ENCODE results near the gene SYNGR1.

The SYNGR1 gene

DNA sequence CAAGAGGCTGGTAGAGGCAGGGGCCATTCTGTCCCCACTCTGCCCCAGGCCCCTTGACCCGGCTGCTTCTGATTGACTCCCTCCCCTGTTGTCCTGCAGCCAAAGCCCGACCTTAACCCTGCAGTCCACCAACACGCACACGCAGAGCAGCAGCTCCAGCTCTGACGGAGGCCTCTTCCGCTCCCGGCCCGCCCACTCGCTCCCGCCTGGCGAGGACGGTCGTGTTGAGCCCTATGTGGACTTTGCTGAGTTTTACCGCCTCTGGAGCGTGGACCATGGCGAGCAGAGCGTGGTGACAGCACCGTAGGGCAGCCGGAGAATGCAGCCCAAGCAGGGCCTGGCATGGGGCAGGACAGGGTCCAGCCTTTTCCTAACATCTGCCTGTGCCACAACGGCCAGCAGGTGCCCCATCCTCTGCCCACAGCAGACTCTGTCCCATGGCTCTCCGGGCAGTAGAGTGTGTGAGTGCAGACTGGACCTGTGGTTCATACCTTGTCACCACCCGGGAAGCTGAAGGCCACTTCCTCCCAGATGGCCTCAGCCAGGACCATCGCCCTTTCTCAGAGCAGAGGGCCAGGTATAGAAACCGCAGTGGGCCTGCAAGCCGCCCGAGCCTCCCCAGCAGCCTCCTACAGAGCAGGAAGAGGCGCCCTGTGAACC, 80.3 kb downstream of the SYNGR1 start:
- no peak for DNase-seq (ENCODE audit: low spot score)

GRCh38 chr22:39430576-39431150, 80.9 kb downstream of the SYNGR1 start:
- no peak for DNase-seq (ENCODE audit: low spot score)

GRCh38 chr22:39431216-39431801, 81.5 kb downstream of the SYNGR1 start:
- DNase-seq (ENCODE audit: low spot score), result no peak

- no peak for DNase-seq (ENCODE audit: low spot score)
Measured at GRCh38 chr22:39431821-39432251, 82.0 kb downstream of the SYNGR1 start.

GRCh38 chr22:39432361-39432811, 82.6 kb downstream of the SYNGR1 start:
- DNase-seq (ENCODE audit: low spot score), result no peak

- DNase-seq (ENCODE audit: low spot score), result peak; percentile 78
Measured at GRCh38 chr22:39433476-39434242, 83.9 kb downstream of the SYNGR1 start.

GRCh38 chr22:39434243-39434653, 84.5 kb downstream of the SYNGR1 start:
- DNase-seq (ENCODE audit: low spot score), result peak; percentile 91

DNA sequence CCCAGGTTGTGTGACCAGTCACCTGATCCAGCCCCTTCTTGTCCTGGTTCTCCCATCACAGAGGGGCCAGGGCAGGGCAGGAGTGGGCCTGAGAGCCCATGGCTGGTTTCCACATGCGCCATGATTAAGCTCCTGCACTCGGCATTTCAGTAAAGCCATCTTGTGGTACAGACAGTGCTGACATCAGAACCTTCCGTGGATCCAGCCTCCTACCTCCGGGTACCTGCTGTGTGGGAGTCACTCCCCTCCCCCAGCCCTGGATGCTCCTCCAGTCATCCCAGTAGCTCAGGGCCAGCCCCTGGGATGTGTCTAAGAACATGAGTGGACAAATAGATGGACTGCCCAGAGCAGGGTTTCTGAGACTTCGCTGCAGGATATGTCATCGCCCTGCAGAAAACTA, 84.9 kb downstream of the SYNGR1 start:
- DNase-seq (ENCODE audit: low spot score), result no peak

Data from Ammon's horn (tissue), 1 donor.